IgD-negative memory B cell (primary cell): ENCODE measurements around the gene PKLR. TPM values are rescaled to one million over a fixed set of nuclear protein-coding genes. Genes with fewer than 3 reads are reported as not detected.
"Not testable (repeated sequence)": the region's sequence is repeated elsewhere in the genome, so short reads cannot be mapped to it uniquely, and the experiment has no call there.

Source experiments
- H3K27ac Mint-ChIP-seq, 3 donors: one replicate each; pipeline ENCODE4 v1.8.0; 2020 to 2022; ENCODE audit warnings: mild to moderate bottlenecking in 3 of 3, mixed read lengths in 3 of 3, moderate library complexity in 1 of 3
- H3K27me3 Mint-ChIP-seq: one replicate; pipeline ENCODE4 v1.8.0; 2021; ENCODE audit warnings: mixed read lengths
- H3K36me3 Mint-ChIP-seq: one replicate; pipeline ENCODE4 v1.8.0; 2020; ENCODE audit warnings: mild to moderate bottlenecking, mixed read lengths
- H3K4me1 Mint-ChIP-seq, 3 donors: one replicate each; pipeline ENCODE4 v1.8.0; 2020 to 2022; ENCODE audit warnings: mixed read lengths in 3 of 3, mild to moderate bottlenecking in 1 of 3
- H3K4me3 Mint-ChIP-seq, 4 donors: one replicate each; pipeline ENCODE4 v1.8.0; 2020 to 2022; ENCODE audit warnings: mild to moderate bottlenecking in 4 of 4, mixed read lengths in 4 of 4, moderate library complexity in 3 of 4
- H3K9me3 Mint-ChIP-seq, 3 donors: one replicate each; pipeline ENCODE4 v1.8.0; 2020 to 2021; ENCODE audit warnings: mixed read lengths in 3 of 3, mild to moderate bottlenecking in 1 of 3
- polyA plus RNA-seq: library from polyadenylated mRNA; unstranded; fragments of 300-500 nt; fragmentation: Illumina TruSeq; gene quantifications from one replicate; pipeline ENCODE4 v1.2.3, GENCODE V29; 2021

The PKLR gene
- polyA plus RNA-seq = not detected

DNA sequence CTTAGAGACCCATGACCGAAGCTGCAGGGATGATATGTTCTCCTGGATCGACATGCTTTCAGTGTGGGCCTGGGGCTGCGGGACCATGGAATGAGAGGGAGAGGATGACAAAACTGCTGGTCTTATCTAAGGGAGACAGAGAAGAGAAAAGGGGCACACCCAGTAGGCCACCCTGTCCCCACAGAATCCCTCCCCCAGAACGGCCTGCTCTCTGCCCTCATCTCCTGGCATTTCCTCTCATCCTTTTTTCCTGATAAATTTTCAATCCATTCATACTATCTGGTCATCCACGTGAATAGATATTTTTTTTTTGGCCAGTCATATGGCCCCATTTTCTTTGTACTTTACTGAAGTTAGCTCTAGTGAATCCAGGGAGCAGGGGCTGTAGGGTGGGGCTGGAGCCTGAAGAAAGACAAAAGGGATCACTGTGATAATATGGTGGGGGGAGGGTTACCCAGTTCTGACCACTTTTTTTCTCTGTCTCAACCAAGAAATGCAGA lies at the start of gene PKLR:
TSS of gene PKLR (minus strand) at position 97 of the 500 bp plus-strand sequence. CDS start at position 54, 43 bp downstream.
- H3K27ac Mint-ChIP-seq = no peak within 1 kb of the TSS

DNA sequence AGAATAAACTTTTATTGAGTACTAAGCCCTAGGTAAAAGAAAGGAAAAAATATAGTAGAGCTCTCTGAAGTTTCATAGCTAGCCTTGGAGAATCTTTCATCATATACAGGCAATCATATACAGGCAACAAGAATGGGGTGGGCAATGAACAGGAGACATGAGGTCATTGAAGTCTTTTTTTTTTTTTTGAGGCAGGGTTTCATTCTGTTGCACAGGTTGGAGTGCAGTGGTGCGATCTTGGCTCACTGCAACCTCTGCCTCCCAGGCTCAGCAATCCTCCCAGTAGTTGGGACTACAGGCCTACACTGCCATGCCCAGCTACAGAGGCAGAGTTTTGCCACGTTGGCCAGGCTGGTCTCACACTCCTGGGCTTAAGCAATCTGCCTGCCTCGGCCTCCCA lies 41.6 kb upstream of the PKLR start:
- Mint-ChIP-seq H3K27ac (no peak overlapping the region), H3K36me3 (peaks cover 8% of the 10 kb centered on the region), H3K4me3 (no peak overlapping the region), H3K4me1 (no peaks in the 10 kb centered on the region), H3K9me3 (no peaks in the 10 kb centered on the region), H3K27me3 (no peaks in the 10 kb centered on the region)

More for the DNA sequence above, at the start of gene PKLR:
- peaks cover 0 to 2% (median 0%) of the 10 kb centered on the region in 3 donors for H3K9me3 Mint-ChIP-seq
- peak within 1 kb of the TSS in 1 of 4 donors; percentile 17 for H3K4me3 Mint-ChIP-seq
- H3K4me1 Mint-ChIP-seq = peaks cover 0 to 3% (median 0%) of the 10 kb centered on the region in 3 donors
- no peaks in the 10 kb centered on the region for H3K36me3 Mint-ChIP-seq
- H3K27me3 Mint-ChIP-seq = peaks cover 5% of the 10 kb centered on the region

DNA sequence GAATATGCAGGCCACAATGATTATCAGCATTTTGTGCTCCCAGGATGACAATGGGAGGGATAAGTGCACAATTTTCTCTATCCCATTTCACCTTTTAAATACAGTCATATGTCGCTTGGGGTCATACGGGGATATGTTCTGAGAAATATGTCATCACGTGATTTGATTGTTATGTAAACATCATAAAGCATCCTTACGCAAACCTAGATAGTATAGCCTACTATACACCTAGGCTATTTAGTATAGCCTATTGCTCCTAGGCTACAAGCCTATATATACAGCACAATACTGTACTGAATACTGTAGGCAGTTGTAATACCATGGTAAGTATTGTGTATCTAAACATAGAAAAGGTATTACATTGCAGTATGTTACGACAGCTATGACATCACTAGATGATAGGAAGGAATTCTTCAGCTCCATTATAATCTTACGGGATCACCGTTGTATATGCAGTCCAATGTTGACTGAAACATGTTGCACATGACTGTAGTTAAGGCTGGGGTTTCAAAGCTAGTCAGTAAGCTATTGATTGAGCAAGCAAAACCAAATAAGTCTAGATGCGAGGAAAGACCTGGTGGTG lies 38.4 kb upstream of the PKLR start:
- no peak overlapping the region for H3K27ac Mint-ChIP-seq
- no peak overlapping the region for H3K4me3 Mint-ChIP-seq
- no peaks in the 10 kb centered on the region for H3K9me3 Mint-ChIP-seq
- peaks cover 7% of the 10 kb centered on the region for H3K36me3 Mint-ChIP-seq
- no peaks in the 10 kb centered on the region for H3K27me3 Mint-ChIP-seq
- no peaks in the 10 kb centered on the region for H3K4me1 Mint-ChIP-seq

DNA sequence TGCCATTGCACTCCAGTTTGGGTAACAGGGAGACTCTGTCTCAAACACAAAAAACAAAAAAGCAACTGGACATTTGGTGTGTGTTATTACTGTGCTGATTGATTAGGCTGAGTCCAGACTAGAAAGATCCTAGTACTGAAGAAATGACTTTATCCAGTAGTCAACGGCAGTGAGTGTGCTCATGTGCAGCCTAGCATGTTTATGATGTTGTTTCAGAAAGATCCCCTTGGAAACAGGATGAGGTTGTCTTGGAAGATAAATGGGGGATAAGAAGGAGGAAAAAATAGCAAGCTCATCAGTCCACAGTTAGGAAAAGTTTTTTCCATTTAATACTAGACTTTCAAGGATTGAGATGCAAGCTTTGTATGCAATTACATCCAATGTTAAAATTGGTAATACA lies 33.7 kb upstream of the PKLR start:
- Mint-ChIP-seq H3K27me3 (no peaks in the 10 kb centered on the region), H3K4me3 (no peak overlapping the region), H3K4me1 (peaks cover 0 to 3% (median 0%) of the 10 kb centered on the region in 3 donors), H3K27ac (no peak overlapping the region), H3K36me3 (peaks cover 2% of the 10 kb centered on the region), H3K9me3 (no peaks in the 10 kb centered on the region)

DNA sequence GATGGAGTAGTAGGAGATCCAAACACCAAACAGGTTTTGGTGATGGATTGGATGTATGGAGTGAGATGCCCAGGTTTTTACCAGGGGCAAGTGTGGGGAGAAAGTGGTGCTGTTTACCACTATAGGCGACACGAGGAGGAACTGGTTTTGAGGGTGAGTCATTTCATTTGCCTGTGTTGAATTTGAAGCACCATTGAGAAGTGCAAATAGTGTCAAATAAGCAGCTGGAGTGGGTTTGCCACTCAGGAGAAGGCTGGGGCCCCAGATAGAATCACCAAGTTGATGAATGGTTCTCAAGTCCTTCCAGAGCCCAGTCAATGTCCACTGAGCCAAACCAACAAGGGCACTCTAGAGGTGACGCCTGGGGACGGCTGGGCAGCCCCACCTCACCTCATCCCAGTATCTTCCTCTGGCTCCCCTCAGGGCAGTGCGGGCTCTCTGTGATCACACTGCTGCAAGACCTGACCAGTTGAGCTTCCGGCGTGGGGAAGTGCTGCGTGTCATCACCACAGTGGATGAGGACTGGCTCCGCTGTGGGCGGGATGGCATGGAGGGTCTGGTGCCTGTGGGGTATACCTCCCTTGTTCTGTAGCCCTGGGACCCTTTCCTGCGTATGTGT lies 28.9 kb upstream of the PKLR start:
- Mint-ChIP-seq H3K4me3 (peak overlapping the region in 1 of 4 donors; percentile 23), H3K27me3 (no peaks in the 10 kb centered on the region), H3K36me3 (no peaks in the 10 kb centered on the region), H3K9me3 (no peaks in the 10 kb centered on the region), H3K27ac (no peak overlapping the region), H3K4me1 (peaks cover 0 to 5% (median 5%) of the 10 kb centered on the region in 3 donors)

DNA sequence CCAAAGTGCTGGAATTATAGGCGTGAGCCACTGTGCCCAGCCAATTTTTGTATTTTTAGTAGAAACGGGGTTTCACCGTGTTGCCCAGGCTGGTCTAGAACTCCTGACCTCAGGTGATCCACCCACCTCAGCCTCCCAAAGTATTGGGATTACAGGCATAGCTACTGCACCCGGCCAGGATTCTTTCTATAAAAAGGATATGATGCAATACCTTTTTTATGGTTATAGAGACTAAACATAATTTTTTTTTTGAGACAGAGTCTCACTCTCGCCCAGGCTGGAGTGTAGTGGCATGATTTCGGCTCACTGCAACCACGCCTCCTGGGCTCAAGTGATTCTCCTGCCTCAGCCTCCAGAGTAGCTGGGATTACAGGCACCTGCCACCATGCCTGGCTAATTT lies 27.6 kb upstream of the PKLR start:
- H3K4me3 Mint-ChIP-seq, H3K9me3 Mint-ChIP-seq, H3K27me3 Mint-ChIP-seq, H3K4me1 Mint-ChIP-seq, H3K36me3 Mint-ChIP-seq: not testable (repeated sequence)
- peak overlapping the region in 2 of 3 donors; percentile 54 to 63 for H3K27ac Mint-ChIP-seq

DNA sequence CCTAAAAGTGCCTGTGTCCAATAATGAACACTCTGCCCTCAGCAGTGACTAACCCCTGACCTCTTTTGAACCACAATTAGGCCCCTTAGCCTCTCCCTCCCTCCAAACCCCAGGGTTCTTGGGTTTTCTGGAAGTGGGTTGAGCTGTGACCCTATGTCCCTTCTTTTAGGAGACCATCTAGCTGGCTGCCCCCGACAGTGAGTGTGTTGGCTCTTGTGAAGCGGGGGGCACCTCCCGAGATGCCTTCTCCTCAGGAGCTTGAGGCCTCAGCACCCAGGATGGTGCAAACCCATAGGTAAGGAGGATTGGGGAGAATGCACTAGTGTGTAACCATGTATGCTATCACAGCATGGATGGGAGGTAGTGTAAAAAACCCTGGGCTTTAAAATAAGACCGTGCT lies 26.7 kb upstream of the PKLR start:
- H3K4me1 Mint-ChIP-seq = peaks cover 0 to 9% (median 5%) of the 10 kb centered on the region in 3 donors
- H3K4me3 Mint-ChIP-seq = peak overlapping the region in 1 of 4 donors; percentile 58
- H3K27ac Mint-ChIP-seq = peak overlapping the region in 1 of 3 donors; percentile 39
- no peaks in the 10 kb centered on the region for H3K36me3 Mint-ChIP-seq
- H3K9me3 Mint-ChIP-seq = no peaks in the 10 kb centered on the region
- no peaks in the 10 kb centered on the region for H3K27me3 Mint-ChIP-seq

DNA sequence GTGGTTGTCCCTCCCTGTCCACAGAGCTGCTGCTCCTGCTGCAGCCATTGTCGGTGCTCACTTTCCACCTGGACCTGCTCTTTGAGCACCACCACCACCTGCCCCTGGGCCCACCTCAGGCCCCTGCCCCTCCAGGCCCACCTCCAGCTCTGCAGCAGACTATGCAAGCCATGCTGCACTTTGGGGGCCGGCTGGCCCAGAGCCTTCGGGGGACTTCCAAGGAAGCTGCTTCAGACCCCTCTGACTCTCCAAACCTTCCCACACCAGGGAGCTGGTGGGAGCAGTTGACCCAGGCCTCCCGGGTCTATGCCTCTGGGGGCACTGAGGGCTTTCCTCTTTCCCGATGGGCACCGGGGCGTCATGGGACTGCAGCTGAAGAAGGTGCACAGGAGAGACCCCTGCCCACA lies 25.4 kb upstream of the PKLR start:
- H3K9me3 Mint-ChIP-seq = no peaks in the 10 kb centered on the region
- peaks cover 0 to 16% (median 9%) of the 10 kb centered on the region in 3 donors for H3K4me1 Mint-ChIP-seq
- H3K36me3 Mint-ChIP-seq = no peaks in the 10 kb centered on the region
- peak overlapping the region in 1 of 4 donors; percentile 58 for H3K4me3 Mint-ChIP-seq
- peak overlapping the region; percentile 39 to 96 (median 78) for H3K27ac Mint-ChIP-seq
- H3K27me3 Mint-ChIP-seq = no peaks in the 10 kb centered on the region

DNA sequence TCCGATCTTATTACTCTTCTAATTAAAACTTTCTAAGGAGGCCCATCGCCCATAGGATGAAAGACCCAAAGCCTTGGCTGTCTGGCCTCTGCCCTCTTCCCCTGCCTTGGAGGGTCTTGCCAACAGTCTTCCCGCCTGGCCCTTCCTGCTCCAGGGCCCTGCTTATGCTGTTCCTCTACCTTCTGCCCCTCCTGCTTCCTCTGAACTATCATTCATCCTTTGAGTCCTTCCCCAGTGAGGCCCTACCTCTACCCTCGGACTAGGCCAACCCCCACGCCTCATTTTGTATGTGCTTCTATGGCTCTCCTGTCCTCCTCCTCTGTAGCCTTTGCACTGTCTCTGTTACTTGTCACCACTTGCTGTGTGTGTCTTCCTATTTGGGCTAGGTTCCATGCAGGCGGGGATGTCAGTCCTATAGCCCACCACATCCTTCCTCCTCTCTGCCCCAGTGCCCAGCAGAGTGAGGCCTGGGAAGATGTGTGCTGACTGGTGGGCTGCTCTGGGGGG lies 24.8 kb upstream of the PKLR start:
- no peaks in the 10 kb centered on the region for H3K9me3 Mint-ChIP-seq
- H3K4me1 Mint-ChIP-seq = peaks cover 0 to 16% (median 9%) of the 10 kb centered on the region in 3 donors
- H3K36me3 Mint-ChIP-seq = no peaks in the 10 kb centered on the region
- H3K4me3 Mint-ChIP-seq = peak overlapping the region; percentile 51 to 81 (median 67)
- peak overlapping the region in 2 of 3 donors; percentile 39 to 96 for H3K27ac Mint-ChIP-seq
- no peaks in the 10 kb centered on the region for H3K27me3 Mint-ChIP-seq

DNA sequence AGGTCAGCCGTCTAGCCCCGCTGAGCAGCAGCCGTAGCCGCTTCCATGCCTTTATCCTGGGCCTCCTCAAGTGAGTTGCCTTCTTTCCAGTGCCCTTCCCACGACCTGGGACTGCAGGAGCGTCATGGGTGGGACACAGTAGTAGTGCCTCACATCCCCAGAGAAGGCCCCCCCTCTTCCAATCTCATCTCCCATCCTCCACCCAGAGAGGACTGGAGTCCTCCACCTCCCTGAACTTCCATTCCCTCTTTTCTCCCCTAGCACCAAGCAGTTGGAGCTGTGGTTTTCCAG lies 24.3 kb upstream of the PKLR start:
- Mint-ChIP-seq H3K36me3 (no peaks in the 10 kb centered on the region), H3K27ac (peak overlapping the region; percentile 39 to 96 (median 73)), H3K9me3 (no peaks in the 10 kb centered on the region), H3K4me3 (peak overlapping the region; percentile 39 to 88 (median 54)), H3K4me1 (peaks cover 0 to 20% (median 8%) of the 10 kb centered on the region in 3 donors), H3K27me3 (no peaks in the 10 kb centered on the region)

DNA sequence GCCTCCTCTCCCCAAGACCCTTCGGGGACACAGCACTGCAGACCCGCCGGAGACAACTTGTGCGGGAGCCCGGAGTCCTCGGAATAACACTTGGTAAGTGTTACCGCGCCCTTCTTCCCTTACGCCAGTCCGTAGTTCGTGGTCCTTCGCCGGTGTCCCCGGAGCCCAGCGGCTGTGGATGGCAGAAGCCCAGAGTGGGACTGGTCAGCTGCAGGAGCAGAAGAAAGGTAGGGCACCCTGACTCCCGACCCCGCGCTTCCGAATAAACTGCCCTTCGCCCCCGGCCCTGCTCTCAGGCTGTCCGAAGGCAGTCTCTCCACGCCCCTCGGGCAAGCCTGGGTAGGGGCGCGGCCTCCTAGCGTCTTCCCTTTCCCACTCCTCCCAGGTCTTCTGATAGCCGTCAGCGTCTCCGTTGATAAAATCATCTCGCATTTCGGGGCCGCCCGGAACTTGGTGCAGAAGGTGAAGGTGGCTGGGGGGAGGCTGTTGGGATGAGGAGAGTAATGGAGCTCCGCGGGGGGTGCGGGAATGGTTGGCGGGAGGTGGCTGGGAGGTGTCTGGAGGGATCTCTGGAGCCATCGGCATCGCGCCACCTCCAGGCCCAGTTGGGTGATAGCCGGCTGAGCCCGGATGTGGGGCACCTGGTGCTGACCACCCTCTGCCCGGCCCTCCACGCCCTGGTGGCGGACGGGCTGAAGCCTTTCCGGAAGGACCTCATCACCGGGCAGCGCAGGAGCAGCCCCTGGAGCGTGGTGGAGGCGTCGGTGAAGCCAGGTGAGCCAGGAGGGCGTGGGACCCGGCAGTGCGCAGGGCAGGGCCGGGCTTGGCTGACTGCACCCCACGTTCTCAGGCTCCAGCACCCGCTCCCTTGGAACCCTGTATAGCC lies 23.7 kb upstream of the PKLR start:
- peak overlapping the region; percentile 39 to 96 (median 90) for H3K27ac Mint-ChIP-seq
- peaks cover 0 to 24% (median 12%) of the 10 kb centered on the region in 3 donors for H3K4me1 Mint-ChIP-seq
- H3K36me3 Mint-ChIP-seq = no peaks in the 10 kb centered on the region
- no peaks in the 10 kb centered on the region for H3K9me3 Mint-ChIP-seq
- peak overlapping the region; percentile 58 to 95 (median 90) for H3K4me3 Mint-ChIP-seq
- no peaks in the 10 kb centered on the region for H3K27me3 Mint-ChIP-seq

DNA sequence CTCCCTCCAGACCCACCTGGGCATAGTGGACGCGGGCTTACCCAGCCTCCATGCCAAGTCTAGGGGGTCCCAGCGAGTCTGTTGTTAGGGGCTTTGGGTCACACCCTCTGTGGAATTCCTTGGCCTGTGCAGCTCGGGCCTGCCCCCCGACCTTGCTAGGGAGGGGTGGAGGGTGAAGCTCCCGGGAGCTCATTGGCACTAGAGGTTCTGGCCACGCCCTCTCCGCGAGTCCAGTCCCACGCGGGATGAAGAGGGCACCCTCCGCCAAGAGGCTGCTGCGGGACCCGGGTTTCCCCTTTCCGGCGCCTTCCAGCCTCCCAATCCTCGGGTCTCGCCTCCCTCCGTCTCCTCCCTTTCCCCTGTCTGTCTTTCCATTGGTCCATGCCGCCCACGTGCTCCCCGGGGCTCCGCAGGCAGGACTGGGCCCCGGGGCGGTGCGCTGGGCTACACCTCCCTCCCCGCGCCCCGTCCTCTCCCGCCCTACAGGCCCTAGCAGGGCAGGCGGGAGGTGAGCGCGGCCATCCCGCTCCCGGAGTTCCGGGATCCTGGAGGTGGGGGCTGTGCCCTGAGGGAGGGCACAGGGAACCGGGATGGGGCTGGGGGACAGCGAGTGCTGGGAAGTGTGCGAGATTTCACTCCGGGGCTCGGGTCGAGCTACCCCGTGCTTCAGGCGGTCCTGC lies 22.9 kb upstream of the PKLR start:
- H3K4me1 Mint-ChIP-seq = peaks cover 0 to 25% (median 13%) of the 10 kb centered on the region in 3 donors
- peak overlapping the region; percentile 39 to 90 (median 59) for H3K27ac Mint-ChIP-seq
- H3K27me3 Mint-ChIP-seq = no peaks in the 10 kb centered on the region

DNA sequence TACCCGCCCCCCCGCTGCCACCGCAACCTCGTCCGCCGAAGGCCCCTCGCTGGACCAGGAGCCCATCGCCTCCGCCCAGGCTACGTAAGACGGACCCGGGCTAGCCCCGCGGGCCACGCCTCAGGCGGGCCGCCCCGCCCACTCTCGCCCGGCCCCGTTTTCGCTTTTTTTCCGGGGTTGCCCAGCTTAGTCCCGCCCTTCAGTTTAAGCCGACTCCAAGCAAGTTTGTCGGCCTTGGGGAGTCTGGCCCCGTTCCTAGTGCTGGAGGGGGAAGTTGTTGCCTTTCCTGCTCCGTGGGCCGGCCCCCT lies 22.4 kb upstream of the PKLR start:
- H3K9me3 Mint-ChIP-seq = no peaks in the 10 kb centered on the region
- H3K27ac Mint-ChIP-seq = peak overlapping the region in 2 of 3 donors; percentile 39 to 90
- H3K27me3 Mint-ChIP-seq = no peaks in the 10 kb centered on the region
- H3K36me3 Mint-ChIP-seq = peaks cover 4% of the 10 kb centered on the region
- H3K4me1 Mint-ChIP-seq = peaks cover 0 to 28% (median 15%) of the 10 kb centered on the region in 3 donors
- peak overlapping the region; percentile 58 to 95 (median 90) for H3K4me3 Mint-ChIP-seq

More for the DNA sequence above, 22.9 kb upstream of the PKLR start:
- H3K4me3 Mint-ChIP-seq = peak overlapping the region; percentile 58 to 95 (median 90)
- no peaks in the 10 kb centered on the region for H3K9me3 Mint-ChIP-seq
- no peaks in the 10 kb centered on the region for H3K36me3 Mint-ChIP-seq

DNA sequence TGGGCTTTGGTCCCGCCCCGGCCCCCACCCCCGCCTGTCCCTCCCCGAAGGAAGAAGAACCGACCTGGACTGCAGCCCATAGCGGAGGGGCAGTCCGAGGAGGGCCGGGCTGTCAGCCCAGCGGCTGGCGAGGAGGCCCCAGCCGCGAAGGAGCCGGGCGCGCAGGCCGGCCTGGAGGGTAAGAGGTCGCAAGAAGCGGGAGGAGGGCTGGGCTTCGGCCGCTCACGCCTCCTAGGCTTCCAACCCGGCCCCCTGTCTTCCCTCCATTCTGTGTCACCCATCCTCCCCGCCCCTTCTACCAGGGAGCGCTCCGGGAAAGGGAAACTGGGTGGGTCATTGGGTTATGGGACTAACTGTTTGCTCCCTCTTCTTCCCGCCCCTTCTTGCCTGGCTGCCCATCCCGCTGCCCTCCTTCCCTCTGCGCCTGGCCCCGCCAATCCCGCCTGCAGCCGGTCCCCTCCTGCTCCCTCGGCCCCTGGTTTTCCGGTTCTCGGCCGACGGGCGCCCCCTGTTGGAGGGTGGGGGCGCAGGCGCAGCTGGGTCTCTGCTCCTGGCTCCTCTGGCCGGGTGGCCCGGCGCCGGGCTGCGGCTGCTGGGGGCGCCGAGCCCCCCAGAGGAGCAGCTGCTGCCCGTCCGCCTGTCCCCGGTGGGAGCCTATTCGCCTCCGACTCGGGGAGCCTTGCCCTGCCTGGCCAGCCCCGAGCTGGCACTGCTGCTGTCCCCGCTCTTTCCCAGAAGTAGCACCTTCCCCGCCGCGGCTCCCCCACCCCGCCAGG lies 21.9 kb upstream of the PKLR start:
- Mint-ChIP-seq H3K27me3 (no peaks in the 10 kb centered on the region), H3K27ac (peak overlapping the region in 1 of 3 donors; percentile 39), H3K4me1 (peaks cover 0 to 28% (median 15%) of the 10 kb centered on the region in 3 donors), H3K4me3 (peak overlapping the region; percentile 58 to 95 (median 90)), H3K9me3 (no peaks in the 10 kb centered on the region), H3K36me3 (peaks cover 4% of the 10 kb centered on the region)
